Chondrocyte (in vitro differentiated cells): ENCODE results near the gene ZDHHC11. TPM values are rescaled to one million over a fixed set of nuclear protein-coding genes. Genes with fewer than 3 reads are reported as not detected.

Source experiments
- DNase-seq: peaks from one replicate; pipeline ENCODE4 v3.0.0; 2021; ENCODE audit warnings: mixed read lengths, low spot score
- H3K27ac Mint-ChIP-seq: one replicate; pipeline ENCODE4 v1.8.0; 2021; ENCODE audit warnings: mild to moderate bottlenecking, moderate library complexity, mixed read lengths; ENCODE audit not compliant: unreplicated experiment
- H3K27me3 Mint-ChIP-seq: 2 replicates; pipeline ENCODE4 v1.8.0; 2021; ENCODE audit warnings: low read depth, mixed read lengths
- H3K36me3 Mint-ChIP-seq: 2 replicates; pipeline ENCODE4 v1.8.0; 2021; ENCODE audit warnings: low read depth, mixed read lengths
- H3K4me1 Mint-ChIP-seq: 2 replicates; pipeline ENCODE4 v1.8.0; 2021; ENCODE audit warnings: low read depth, mild to moderate bottlenecking, mixed read lengths
- H3K4me3 Mint-ChIP-seq: one replicate; pipeline ENCODE4 v1.8.0; 2021; ENCODE audit warnings: mild to moderate bottlenecking, moderate library complexity, mixed read lengths; ENCODE audit not compliant: unreplicated experiment
- H3K9me3 Mint-ChIP-seq: 2 replicates; pipeline ENCODE4 v1.8.0; 2021; ENCODE audit warnings: low read depth, mixed read lengths
- total RNA-seq: library from RNA; stranded (reverse); gene quantifications from 3 replicates; pipeline ENCODE4 v1.2.1, GENCODE V29; 2021
- TF ChIP-seq, protein P1 (sequence below): fragments of 200-600 bp; sonication (generic); IDR thresholded peaks from 2 replicates; pipeline ENCODE4 v1.5.0; 2021; ENCODE audit warnings: antibody characterized with exemption, mild to moderate bottlenecking, moderate library complexity

Gene ZDHHC11
- total RNA-seq, 1 donor from 2014 or later, result 1.9 TPM

DNA sequence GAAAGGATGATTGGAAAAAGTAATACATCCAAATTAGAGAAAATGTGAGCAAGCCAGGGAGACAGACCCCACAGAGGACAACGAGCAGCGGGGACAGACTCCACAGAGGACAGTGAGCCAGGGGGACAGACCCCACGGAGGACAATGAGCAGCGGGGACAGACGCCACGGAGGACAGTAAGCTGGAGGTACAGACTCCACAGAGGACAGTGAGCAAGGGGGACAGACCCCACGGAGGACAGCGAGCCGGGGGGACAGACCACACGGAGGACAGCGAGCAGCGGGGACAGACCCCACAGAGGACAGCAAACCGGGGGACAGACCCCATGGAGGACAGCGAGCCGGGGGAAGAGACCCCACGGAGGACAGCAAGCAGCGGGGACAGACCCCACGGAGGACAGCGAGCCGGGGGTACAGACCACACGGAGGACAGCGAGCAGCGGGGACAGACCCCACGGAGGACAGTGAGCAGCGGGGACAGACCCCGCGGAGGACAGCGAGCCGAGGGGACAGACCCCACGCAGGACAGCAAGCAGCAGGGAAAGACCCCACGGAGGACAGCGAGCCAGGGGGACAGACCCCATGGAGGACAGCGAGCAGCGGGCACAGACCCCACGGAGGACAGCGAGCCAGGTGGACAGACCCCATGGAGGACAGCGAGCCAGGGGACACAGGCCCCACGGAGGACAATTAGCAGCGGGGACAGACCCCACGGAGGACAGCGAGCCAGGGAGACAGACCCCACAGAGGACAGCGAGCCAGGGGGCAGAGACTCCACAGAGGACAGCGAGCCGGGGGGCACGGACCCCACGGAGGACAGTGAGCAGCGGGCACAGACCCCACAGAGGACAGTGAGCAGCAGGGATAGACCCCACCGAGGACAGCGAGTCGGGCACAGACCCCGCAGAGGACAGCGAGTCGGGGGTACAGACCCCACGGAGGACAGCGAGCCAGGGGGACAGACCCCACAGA, 1.9 kb upstream of the ZDHHC11 start:
- Mint-ChIP-seq H3K9me3 (no peaks in the 10 kb centered on the region), H3K4me3 (no peak overlapping the region), H3K4me1 (no peaks in the 10 kb centered on the region), H3K27ac (no peak overlapping the region), H3K36me3 (no peaks in the 10 kb centered on the region), H3K27me3 (peaks cover 18% of the 10 kb centered on the region)
- TF ChIP-seq, protein P1, sequence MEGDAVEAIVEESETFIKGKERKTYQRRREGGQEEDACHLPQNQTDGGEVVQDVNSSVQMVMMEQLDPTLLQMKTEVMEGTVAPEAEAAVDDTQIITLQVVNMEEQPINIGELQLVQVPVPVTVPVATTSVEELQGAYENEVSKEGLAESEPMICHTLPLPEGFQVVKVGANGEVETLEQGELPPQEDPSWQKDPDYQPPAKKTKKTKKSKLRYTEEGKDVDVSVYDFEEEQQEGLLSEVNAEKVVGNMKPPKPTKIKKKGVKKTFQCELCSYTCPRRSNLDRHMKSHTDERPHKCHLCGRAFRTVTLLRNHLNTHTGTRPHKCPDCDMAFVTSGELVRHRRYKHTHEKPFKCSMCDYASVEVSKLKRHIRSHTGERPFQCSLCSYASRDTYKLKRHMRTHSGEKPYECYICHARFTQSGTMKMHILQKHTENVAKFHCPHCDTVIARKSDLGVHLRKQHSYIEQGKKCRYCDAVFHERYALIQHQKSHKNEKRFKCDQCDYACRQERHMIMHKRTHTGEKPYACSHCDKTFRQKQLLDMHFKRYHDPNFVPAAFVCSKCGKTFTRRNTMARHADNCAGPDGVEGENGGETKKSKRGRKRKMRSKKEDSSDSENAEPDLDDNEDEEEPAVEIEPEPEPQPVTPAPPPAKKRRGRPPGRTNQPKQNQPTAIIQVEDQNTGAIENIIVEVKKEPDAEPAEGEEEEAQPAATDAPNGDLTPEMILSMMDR, result no peak
- peak; percentile 88 for DNase-seq

DNA sequence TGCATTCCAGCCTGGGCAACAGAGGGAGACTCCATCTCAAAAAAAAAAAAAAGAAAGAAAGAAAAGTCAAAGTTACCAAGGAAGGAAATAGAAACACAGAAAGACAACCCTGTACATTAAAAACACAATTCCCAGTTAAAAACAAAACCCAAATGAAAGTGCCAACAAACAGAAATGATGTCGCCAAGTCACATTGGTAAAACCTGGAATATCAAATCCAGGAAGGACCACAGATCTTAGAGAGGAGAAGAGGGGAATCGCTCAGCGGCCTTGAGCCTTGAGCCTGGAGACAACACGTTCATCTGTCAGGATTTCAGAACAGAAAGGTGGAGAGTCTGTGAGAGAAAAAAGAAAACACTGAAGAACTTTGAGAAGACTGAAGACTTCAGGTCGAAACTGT, 1.2 kb upstream of the ZDHHC11 start:
- Mint-ChIP-seq H3K4me1 (no peaks in the 10 kb centered on the region), H3K4me3 (no peak overlapping the region), H3K36me3 (no peaks in the 10 kb centered on the region), H3K9me3 (no peaks in the 10 kb centered on the region), H3K27me3 (peaks cover 18% of the 10 kb centered on the region), H3K27ac (no peak overlapping the region)
- peak; percentile 28 for DNase-seq
- TF ChIP-seq, protein P1, result no peak

DNA sequence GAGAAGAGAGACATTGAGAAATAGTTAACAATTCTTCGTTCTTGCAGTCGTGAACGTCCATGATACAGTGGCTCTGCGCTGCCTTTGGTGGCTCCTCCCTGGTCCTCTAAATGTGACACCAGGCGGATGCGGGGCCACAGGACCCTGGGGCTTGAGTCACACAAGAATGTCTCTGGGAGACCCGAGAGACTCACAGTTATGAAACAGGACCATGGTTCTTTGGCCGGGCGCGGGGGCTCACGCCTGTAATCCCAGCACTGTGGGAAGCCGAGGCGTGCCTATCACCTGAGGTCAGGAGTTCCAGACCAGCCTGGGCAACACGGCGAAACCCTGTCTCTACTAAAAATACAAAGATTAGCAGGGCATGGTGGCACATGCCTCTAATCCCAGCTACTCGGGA, 767 bp upstream of the ZDHHC11 start:
- no peaks in the 10 kb centered on the region for H3K4me1 Mint-ChIP-seq
- peak; percentile 59 for DNase-seq
- H3K4me3 Mint-ChIP-seq, result no peak overlapping the region
- peaks cover 21% of the 10 kb centered on the region for H3K27me3 Mint-ChIP-seq
- no peak overlapping the region for H3K27ac Mint-ChIP-seq
- TF ChIP-seq, protein P1, result no peak
- no peaks in the 10 kb centered on the region for H3K36me3 Mint-ChIP-seq
- no peaks in the 10 kb centered on the region for H3K9me3 Mint-ChIP-seq

DNA sequence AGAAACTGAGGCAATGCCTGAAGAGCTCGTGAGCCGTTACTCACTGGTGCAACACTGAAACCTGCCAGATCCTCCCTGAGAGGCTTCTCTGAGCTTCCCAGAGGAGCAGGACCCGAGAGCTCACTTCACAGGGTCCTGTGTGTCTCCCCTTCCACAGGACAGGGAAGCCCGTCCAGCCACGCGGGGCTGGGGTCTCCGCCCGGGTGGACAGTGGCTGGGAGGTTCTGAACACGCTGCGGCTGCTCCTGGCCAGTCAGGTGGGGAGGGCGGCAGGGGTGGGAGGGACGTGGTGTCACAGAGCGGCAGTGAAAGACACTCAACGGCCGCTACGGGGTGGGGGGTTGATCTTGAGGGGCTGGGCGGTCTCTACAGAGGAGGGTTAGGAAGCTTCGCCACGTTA, 290 bp upstream of the ZDHHC11 start:
- Mint-ChIP-seq H3K4me1 (no peaks in the 10 kb centered on the region), H3K4me3 (no peak overlapping the region), H3K27ac (no peak overlapping the region), H3K9me3 (no peaks in the 10 kb centered on the region), H3K27me3 (peaks cover 22% of the 10 kb centered on the region), H3K36me3 (no peaks in the 10 kb centered on the region)
- DNase-seq, result peak; percentile 66
- TF ChIP-seq, protein P1, result no peak

DNA sequence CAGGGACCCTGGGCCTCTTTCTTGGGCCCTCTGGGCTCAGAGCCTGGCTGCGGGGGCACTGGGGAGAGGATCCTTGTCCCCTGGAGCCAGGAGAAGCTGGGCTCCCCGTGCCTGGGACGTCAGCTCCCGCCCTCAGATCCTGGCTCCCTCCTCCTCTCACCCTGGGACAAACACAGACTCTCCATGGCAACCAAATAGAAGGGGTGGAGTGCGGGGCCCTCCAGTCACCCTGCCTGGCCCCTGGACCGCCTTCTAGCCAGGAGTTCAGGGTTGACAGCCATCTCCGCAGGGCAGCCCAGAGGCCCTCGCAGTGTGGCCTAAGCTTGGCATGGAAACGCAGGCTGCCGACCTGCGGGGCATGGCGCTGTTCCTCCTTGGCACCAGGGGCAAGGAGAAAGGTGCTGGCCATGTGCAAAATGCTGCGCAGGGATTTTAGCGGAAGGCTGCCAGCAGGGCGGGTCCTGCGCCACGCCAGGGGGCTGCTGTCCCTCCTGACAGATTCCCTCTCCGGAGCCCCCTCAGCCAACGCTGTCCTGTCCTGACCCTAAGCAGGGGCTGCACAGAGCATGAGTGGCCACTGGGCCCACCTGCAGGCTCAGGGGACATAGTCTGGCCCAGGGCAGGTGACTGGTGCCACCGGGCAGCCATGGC, 1.0 kb downstream of the ZDHHC11 start:
- Mint-ChIP-seq H3K4me3 (no peak overlapping the region), H3K27me3 (peaks cover 22% of the 10 kb centered on the region), H3K9me3 (no peaks in the 10 kb centered on the region), H3K36me3 (no peaks in the 10 kb centered on the region), H3K4me1 (no peaks in the 10 kb centered on the region), H3K27ac (no peak overlapping the region)
- DNase-seq, result peak; percentile 82
- TF ChIP-seq, protein P1, result no peak
